Cardiac septum (tissue), 1 donor: Measurements from ENCODE around the gene AP1S1. TPM values are rescaled to one million over a fixed set of nuclear protein-coding genes. Genes with fewer than 3 reads are reported as not detected.
"Not testable (repeated sequence)": the region's sequence is repeated elsewhere in the genome, so short reads cannot be mapped to it uniquely, and the experiment has no call there.

ENCODE experiments used
- DNase-seq: peaks from one replicate; pipeline ENCODE4 v3.0.0-alpha.2; 2020; ENCODE audit warnings: low spot score
- intact Hi-C: fragments of 100-400 bp; cut with DNase I; formaldehyde crosslinking; loops from one replicate; pipeline ENCODE4 v1.14.0; 2022
- total RNA-seq: library from RNA; stranded (reverse); fragmentation: NEBNext Ultra II Directional; extraction: Animal tissue kit (Norgen Biotek cat#: 25700); gene quantifications from one replicate; pipeline ENCODE4 v1.2.1, GENCODE V29; 2021
- donor health status: DM: no; HTN: no; CAD: no.

Gene AP1S1
- total RNA-seq, 1 donor from 2014 or later: 12.1 TPM

DNA sequence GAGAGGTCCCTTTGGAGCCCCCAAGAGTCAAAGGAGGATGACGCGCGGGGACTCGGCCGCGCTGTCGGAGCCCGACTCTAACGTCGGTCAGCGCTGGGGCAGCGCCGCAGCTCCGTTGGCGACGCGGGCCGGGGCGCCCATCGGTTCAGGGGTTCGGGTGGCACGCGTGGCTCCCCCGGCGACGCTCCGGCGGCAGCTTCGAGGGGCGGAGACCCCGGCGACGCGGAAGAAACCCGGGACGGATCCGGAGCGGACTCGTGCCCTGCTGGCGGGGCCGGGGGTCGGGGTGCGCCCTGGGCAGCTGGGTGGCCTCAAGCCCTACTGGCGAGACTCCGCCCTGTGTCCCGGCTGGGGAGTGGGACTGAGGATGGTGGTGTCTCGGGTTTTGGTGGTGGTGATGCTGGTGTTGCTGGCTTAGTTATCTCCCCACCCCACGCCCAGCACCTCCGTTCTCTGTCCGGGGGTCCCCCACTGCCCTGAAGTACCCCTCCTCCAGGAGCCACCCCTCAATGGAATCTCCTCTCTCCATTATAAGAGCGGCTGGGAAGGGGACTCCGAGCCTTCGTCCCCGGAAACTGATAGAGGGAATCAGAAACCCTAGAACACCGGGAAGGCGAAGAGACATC is 26.0 kb downstream of the AP1S1 start, which contains the start of gene NAT16:
TSS of gene NAT16 (minus strand) at position 164 of the 626 bp plus-strand sequence. CDS start 5,486 bp downstream, outside the sequence.
- intact Hi-C loops: no loop called here
- DNase-seq: no peak

DNA sequence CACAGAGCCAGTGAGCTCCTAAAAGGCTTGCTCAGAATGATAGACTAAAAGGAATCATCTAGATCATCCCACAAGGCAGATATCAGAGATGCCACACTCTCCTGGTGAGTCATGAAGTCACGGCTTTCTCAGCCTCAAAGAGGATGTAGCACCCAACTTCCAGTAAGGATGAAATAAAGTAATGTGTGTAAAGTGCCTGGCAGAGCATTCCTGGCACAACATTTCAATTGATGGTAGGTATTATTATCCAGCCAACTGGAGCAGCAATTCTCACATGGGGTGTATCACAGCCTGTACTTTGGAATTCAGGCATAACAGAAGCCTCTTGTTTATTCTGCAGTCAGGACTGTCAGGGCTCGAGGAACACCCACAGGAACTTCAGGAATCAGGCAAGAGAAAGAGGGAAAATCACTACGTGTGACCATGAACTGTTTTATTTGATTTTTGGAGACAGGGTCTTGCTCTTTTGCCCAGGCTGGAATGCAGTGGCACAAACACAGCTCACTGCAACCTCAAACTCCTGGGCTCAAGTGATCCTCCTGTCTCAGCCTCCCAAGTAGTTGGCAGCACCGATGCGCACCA is 31.1 kb downstream of the AP1S1 start:
- intact Hi-C loops: no loop called here
- DNase-seq: no peak

DNA sequence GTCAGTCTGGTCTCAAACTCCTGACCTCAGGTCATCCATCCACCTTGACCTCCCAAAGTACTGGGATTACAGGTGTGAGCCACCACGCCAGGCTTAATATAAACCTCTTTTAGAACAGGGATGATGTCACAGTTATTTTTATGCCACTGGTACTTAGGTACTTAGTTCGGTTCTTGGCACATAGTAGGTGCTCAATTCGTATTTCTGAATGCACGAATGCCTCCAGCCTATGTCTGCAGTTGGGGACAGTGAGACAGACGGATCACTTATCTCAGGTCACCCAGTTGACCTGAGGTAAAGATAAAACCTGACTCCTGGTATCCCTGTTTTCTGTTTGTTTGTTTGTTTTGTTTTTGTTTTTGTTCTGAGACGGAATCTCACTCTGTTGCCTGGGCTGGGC is 31.9 kb downstream of the AP1S1 start:
- DNase-seq: no peak
- intact Hi-C loops: no loop called here

DNA sequence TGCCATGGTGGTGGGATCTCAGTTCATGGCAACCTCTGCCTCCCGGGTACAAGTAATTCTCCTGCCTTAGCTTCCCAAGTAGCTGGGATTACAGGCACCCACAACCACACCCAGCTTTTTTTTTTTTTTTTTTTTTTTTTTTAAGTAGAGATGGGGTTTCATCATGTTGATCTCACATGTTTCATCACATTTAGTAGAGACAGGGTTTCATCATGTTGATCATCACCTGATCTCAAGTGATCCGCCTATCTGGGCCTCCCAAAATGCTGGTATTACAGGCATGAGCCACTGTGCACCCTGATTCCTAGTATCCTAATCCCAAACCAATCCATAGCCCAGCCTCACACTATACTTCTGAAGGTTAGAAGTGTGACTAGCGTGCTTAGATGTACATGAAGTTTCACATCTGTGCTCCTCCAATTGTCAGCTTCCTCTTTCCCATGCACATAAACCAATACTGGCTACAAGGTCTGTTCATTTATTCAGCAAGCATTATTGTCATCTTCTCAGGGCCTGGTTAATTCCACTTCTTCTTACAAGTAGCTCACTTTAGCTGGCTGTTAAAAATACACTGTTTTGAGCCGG is 32.7 kb downstream of the AP1S1 start:
- no peak for DNase-seq
- intact Hi-C loops: no loop called here

DNA sequence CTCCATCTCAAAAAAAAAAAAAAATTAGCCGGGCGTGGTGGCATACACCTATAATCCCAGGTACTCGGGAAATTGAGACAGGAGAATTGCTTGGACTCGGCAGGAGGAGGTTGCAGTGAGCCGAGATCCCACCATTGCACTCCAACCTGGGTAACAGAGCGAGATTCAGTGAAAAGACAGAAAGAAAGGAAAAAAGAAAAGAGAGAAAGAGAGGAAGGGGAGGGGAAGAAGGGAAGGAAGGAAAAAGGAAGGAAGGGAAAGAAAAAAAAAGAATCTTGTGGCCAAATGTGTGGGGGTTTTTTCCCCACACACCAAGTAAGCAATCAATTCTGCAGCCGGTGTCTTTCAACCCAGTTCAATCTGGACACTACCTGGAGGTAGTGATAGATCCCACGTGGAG is 34.8 kb downstream of the AP1S1 start:
- DNase-seq: no peak
- intact Hi-C loops: no loop called here

DNA sequence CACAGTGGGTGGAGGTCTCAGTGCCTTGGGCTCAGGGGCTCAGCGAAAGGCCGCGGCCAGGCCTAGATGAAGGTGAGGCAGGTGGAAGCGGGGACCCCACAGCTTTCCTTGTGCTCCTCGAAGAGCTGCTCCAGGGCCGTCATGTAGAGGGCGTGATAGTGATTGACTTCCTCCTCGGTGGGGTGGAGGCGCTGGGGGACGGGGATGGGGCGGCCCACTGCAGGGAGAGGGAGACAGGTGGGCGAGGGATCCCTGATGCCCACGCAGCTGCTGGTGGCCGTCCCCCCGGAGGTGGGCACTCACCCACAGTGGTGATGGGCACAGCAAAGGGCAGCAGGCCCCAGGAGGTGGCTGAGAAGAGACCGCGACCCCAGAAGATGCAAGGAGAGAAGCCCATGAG is 41.6 kb downstream of the AP1S1 start:
- DNase-seq: no peak
- intact Hi-C loops: no loop called here

DNA sequence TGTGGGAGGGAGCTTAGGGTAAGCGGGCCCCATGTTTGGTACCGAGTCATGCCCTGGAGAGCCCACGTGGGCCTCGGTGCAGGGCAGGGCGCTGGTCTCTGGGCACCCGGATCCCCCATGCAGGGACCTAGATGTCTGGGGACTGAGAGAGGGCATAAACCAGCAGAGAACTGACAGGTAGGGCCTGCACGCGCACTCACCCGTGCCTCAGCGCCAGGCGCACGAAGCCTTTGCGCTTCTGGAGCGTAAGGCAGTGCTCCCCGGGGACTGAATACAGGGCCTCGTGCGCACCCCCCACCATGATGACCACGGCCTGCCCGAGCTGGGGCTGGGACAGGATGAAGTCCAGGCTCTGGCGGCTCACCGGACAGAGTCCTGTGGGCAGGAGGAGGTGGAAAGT is 43.7 kb downstream of the AP1S1 start:
- intact Hi-C loops: no loop called here
- DNase-seq: no peak

DNA sequence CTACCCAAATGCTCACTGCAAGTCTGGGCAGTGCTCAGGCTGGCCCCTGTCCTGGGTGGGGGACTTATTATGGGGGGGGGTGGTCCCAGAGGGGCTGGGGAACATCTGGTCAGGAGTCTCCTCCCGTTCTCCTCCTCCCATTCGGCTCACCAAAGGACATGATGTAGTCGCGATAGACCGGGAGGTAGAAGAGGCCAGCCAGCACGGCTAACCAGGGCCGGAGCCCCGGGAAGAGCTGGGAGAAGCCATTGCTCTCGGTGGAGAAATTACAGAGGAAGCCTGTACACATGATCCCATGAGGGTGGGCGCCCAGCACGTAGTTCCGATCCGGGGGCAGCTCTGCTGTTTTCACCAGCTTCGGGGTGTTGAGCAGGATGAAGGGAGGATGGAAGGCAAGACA is 44.2 kb downstream of the AP1S1 start:
- no peak for DNase-seq
- intact Hi-C loops: no loop called here

DNA sequence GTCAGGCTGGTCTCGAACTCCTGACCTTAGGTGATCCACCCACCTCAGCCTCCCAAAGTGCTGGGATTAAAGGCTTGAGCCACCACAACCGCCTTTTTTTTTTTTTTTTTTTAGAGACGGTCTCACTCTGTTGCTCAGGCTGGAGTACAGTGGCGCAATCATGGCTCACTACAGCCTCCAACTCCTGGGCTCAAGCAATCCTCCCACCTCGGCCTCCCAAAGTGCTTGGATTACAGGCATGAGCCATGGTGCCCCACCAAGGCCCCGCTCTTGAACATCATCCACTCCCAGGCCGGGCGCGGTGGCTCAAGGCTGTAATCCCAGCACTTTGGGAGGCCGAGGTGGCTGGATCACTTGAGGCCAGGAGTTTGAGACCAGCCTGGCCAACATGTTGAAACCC is 45.2 kb downstream of the AP1S1 start:
- DNase-seq, intact Hi-C loops: not testable (repeated sequence)

DNA sequence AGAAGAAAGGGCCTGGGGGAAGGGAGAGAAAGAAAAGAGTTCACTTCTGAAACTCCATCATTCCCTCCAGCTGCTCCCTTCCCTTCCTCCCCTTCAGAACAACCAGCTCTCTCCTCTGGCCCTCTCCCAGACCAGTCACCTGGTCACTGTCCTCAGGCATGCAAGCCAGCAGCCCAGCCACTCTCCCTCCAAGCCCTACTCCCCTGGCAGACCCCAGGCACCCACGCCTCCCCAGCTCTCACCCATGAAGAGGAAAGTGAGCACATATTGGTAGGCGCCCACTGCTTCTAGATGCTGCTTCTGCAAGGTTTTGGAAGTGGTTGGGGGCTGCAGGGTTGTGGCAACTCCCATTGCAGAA is 46.2 kb downstream of the AP1S1 start:
- DNase-seq: no peak
- intact Hi-C loops: no loop called here

DNA sequence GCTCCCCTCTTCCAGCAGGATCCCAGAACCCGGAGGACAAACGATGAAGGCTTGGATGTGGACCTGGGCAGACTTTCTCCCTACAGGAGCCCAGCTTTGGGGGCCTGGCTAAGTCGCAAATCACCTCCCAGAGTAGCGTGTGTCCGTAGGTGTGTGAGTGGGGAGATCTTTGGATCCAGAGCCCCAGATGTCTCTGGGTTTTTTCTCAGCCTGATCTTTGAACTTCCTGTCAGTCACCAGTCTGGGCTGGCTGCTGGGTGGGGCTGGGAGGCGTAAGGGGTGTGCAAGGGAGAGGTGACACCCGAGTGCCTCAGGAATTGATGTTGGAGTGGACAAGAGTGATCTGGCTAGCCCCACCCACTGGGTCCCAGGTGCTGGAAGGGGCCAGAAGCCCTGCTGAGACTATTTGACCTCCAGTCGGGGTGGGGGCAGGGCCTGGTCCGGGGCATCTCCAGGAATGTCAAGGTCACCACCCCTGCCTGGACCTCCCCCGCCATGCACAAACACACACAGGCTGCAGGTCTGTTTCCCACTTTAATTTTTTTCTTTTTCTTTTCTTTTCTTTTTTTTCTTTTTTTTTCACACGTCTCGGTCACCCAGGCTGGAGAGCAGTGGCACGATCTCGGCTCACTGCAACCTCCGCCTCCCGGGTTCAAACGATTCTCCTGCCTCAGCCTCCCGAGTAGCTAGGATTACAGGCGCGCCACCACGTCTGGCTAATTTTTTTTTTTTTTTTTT is 46.8 kb downstream of the AP1S1 start, which contains the start of gene MOGAT3:
TSS of gene MOGAT3 (minus strand) at position 175 of the 738 bp plus-strand sequence. CDS start 182 bp downstream, outside the sequence.
- intact Hi-C loops: no loop called here
- DNase-seq: no peak

DNA sequence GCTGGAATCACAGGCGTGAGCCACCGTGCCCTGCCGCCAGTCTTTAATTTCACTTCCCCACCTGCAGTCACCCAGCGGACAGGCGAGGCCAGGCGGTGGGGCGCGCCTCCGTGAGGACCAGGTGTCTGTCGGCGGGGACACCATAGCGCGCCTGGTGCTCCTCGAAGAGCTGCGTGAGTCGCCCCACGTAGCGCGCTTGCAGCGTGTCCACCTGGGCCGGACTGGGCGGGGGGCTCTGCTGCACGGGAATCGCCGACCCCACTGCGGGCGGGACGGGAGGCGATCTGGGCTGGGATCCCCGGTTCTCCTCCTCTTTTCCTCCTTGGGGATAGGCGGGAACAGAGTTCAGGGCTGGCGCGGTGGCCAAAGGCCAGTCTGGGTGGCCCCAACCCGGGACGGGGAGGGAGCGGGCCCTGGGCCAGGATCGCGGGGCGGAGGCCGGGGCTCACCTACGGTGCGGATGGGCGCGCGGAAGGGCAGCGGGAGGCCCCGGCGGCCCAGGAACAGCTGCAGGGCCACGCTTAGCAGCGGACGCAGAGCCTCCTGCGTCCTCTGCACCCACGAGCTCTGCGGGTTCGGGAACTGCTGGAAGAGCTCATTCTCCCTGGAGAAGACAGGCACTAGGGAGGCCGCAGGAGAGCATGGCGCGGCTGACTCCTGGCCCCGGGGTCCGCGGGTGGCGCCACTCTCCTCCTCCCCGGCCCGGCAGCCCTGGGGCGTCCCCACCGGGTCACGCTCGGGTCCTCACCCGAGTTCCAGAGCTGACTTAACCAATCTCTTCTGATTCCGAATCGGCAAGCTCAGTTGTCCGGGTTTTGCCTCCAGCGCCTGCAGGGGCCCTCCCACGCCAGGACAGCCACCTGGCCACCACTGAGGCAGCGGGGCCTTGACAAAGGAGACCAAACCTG is 47.7 kb downstream of the AP1S1 start:
- intact Hi-C loops: no loop called here
- no peak for DNase-seq

DNA sequence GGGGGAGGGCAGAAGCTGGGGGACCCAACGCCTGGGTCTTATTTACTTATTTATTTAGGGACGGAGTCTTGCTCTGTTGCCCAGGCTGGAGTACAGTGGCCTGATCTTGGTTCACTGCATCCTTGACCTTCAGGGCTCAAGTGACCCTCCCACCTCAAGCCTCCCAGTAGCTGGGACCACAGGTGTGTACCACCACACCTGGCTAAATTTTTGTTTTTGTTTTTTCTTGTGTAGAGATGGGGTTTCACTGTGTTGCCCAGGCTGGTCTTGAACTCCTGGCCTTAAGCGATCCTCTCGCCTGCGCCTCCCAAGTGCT is 48.3 kb downstream of the AP1S1 start:
- DNase-seq: no peak
- intact Hi-C loops: no loop called here

DNA sequence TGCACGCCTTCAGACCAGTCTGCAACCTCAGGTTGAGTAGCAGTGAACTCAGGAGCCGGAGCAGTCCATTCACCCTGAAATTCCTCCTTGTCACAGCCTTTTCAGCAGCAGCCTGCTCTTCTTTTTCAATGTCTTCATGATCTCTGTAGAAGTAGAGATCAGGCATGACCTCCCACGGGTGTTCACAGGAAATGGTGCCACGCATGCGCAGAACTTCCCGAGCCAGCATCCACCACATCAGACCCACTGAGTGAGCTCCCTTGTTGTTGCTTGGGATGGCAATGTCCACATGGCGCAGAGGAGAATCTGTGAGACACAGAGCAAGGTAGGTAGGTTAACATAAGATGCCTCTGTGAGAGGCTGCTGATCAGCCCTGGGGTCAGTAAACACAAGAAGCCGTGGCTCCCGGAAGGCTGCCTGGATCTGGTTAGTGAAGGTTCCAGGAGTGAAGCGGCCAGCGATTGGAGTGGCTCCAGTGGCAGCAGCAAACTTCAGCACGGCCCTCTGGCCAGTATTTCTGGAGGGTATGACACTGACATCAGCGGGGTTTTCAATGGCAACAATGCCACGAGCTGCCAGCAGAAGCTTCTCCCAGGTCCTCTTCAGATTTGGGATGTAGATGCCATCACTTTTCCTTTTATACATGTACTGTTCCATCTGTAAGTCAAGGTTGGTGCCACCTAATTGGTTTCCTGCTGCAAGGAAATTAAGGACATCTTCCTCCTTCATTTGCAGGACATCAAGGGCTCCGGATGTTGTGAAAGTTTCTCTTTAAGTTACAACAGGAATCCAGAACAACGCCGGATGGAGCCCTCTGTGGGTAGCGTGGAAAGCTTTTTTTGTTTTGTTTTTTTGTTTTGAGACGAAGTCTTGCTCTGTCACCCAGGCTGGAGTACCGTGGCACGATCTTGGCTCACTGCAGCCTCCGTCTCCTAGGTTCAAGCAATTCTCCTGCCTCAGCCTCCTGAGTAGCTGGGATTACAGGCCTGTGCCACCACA is 49.8 kb downstream of the AP1S1 start:
- DNase-seq, intact Hi-C loops: not testable (repeated sequence)

DNA sequence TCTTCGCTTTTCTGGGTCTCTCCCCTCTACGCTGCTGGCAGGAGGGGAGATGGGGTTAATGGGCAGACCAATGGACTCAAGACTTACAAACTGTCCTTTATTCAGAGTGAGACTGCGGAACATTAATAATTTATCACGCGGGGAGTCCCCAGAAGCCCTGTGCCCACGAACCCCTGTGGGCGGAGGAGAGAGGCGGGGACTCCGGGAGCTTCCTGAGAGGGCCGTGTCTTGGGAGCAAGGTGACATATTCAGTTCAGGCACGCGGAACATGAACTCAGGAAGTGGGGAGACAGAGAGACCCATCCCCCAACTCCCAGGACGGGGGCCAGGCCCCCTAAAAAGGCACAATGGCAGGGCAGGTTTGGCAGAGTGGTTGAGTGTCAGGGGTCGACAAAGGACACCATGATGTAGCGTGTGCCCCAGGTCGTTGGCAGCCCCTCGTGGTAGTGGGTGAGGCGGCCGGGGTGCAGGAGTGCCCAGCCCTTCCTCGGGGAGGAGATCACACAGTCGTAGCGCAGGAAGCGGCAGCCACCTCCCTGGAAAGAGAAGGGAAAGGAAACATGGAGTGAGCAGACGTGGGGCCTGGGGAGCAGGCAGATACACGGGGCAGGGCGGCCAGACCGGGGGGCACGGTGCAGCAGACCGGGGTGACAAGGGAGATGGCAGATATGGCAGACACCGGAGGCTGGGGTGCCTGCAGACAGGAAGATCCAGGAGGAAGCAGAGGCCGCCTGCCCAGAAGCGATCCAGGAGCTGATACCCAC is 51.8 kb downstream of the AP1S1 start:
- DNase-seq: no peak
- intact Hi-C loops: no loop called here

DNA sequence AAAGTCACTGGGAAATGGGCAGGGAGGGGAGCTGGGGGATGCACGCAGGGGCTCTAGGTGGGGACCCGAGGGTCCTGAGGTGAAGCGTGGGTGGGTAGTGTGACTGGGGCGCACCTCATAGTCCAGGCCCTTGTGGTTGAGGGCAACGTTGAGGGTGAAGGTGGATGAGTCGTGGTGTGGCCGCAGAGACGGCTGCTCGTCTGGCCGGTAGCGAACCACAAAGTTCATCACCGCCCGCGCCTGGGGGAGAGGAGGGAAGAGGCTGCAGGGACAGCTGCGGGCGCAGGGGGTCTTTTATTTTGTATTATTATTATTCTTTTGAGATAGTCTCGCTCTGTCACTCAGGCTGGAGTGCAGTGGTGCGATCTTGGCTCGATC is 52.4 kb downstream of the AP1S1 start:
- intact Hi-C loops: no loop called here

DNA sequence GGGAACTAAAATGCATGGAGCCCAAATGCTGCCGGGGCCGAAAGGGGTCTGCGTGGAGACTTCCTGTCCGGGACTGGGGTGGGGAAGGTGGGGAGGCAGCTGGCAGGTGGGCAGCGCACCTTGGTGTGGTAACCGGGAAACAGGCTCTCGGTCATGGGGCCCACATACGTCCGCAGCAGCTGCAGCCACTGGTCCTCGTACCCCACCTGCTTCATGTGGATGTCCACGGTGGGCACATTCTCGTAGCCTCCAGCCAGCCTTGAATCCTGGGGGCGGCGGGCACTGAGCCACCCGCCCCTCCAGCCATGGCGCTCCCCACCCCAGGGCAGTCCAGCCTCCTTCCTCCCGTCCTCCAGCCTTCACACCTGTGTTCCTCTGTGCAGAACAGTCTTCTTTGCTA is 53.2 kb downstream of the AP1S1 start:
- intact Hi-C loops: no loop called here
- no peak for DNase-seq

More for the DNA sequence above, 52.4 kb downstream of the AP1S1 start:
- no peak for DNase-seq

DNA sequence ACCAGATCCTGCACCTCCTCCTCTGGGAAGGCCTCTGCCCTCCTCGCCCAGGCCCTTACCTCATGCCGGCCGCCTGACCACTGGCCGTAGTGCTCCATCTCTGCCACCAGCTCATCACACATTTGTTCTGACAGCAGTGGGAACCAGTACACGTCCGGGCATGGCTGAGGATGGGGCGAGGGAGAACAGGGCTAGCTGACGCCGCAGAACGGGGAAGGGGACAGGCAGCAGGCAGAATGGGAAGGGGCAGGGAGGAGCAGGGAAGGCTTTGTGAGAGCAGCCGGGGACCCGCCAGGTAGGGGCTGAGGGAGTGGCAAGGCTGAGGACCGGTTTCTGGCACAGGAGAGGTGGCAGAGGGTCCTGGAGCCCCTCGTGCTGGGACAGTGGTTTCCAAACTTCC is 54.5 kb downstream of the AP1S1 start:
- intact Hi-C loops: no loop called here
- no peak for DNase-seq
